MV-4-11 (cell line): ENCODE results near the gene PRDM2.
A peak's percentile ranks its signal among the peaks of the same experiment; 100 is the strongest.

Source experiments
- DNase-seq: peaks from one replicate; lab custom pipeline; 2025; lab: John Stamatoyannopoulos, UW

PRDM2 gene

GRCh38 chr1:13764588-13765332 is 64.8 kb downstream of the PRDM2 start:
- no peak for DNase-seq

GRCh38 chr1:13766592-13767564 is 66.9 kb downstream of the PRDM2 start:
- DNase-seq, result no peak

- peak; percentile 59 for DNase-seq
These were observed 69.2 kb downstream of the PRDM2 start for GRCh38 chr1:13769212-13769611.

- no peak for DNase-seq
These were observed 69.8 kb downstream of the PRDM2 start for GRCh38 chr1:13769830-13770229.

GRCh38 chr1:13770743-13771142 is 70.8 kb downstream of the PRDM2 start:
- DNase-seq, result no peak

- DNase-seq, result no peak
These were observed 71.8 kb downstream of the PRDM2 start for GRCh38 chr1:13771745-13772144.

GRCh38 chr1:13772271-13772670 is 72.3 kb downstream of the PRDM2 start:
- DNase-seq, result no peak

GRCh38 chr1:13774121-13774520 is 74.1 kb downstream of the PRDM2 start:
- no peak for DNase-seq

- DNase-seq, result no peak
These were observed 75.5 kb downstream of the PRDM2 start for GRCh38 chr1:13775459-13775858.

- DNase-seq, result no peak
These were observed 75.9 kb downstream of the PRDM2 start for GRCh38 chr1:13775916-13776315.

GRCh38 chr1:13778431-13778830 is 78.4 kb downstream of the PRDM2 start:
- DNase-seq, result no peak

- peak; percentile 25 for DNase-seq
These were observed 79.9 kb downstream of the PRDM2 start for GRCh38 chr1:13779930-13780329.

- no peak for DNase-seq
These were observed 80.8 kb downstream of the PRDM2 start for GRCh38 chr1:13780780-13781179.

GRCh38 chr1:13781228-13781627 is 81.2 kb downstream of the PRDM2 start:
- no peak for DNase-seq

GRCh38 chr1:13781907-13782633 is 82.1 kb downstream of the PRDM2 start:
- DNase-seq, result peak; percentile 79

- no peak for DNase-seq
These were observed 82.8 kb downstream of the PRDM2 start for GRCh38 chr1:13782634-13783360.

GRCh38 chr1:13783551-13783950 is 83.6 kb downstream of the PRDM2 start:
- no peak for DNase-seq

GRCh38 chr1:13784971-13785370 is 85.0 kb downstream of the PRDM2 start:
- DNase-seq, result no peak

GRCh38 chr1:13786541-13786940 is 86.6 kb downstream of the PRDM2 start:
- no peak for DNase-seq

- DNase-seq, result no peak
These were observed 88.8 kb downstream of the PRDM2 start for GRCh38 chr1:13788795-13789194.

GRCh38 chr1:13790290-13791030 is 90.5 kb downstream of the PRDM2 start:
- no peak for DNase-seq
